K562 (cell line): Measurements from ENCODE around the gene ZBED4. TPM values are rescaled to one million over a fixed set of nuclear protein-coding genes. Genes with fewer than 3 reads are reported as not detected.

ENCODE experiments used
- ATAC-seq: fragments of 200-7000 bp; cut with Tn5 transposase; 3 replicates; pipeline ENCODE4 v1.9.1; 2020; ENCODE audit warnings: moderate library complexity
- BruUV-seq: library from RNA; stranded (reverse); fragments of 400-500 nt; replicated peaks from 2 replicates; lab custom pipeline; 2021; lab: Mats Ljungman, UMichigan
- CTCF ChIA-PET: fragments of 300-600 bp; formaldehyde crosslinking; extraction: SDS; loops from one replicate; lab custom pipeline; 2021; ENCODE audit warnings: low intra/inter-chr PET ratio; lab: Yijun Ruan, JAX
- POLR2A ChIA-PET: fragments of 300-600, 350-650 bp; sonication (Branson Sonifier 250); formaldehyde crosslinking; extraction: SDS; loops from one replicate; lab custom pipeline; 2021; ENCODE audit warnings: antibody characterized with exemption, inconsistent platforms; lab: Yijun Ruan, JAX
- DNase-seq, 4 experiments: peaks; one replicate each; pipeline versions ENCODE4 v3.0.0 to v3.0.0-alpha.2; 2011 to 2018; ENCODE audit warnings: low spot score in 3 of 4, mixed read lengths in 3 of 4; ENCODE audit errors: extremely low read depth in 1 of 4
- FAIRE-seq: peaks from 2 replicates; lab custom pipeline; 2011; peaks lifted over from hg19 to GRCh38; lab: Jason Lieb, UNC
- H2AFZ ChIP-seq: 2 replicates; pipeline ENCODE4 v1.6.0; 2011; ENCODE audit warnings: low read depth, low read length, control low read depth, inconsistent platforms
- H3K27ac ChIP-seq: fragments of 200-600 bp; 3 replicates; pipeline ENCODE4 v1.8.0; 2011; ENCODE audit warnings: low read depth, mild to moderate bottlenecking, control low read depth, inconsistent platforms, low read length, moderate library complexity, mixed read lengths; ENCODE audit errors: extremely low read depth
- H3K27me3 ChIP-seq, 2 experiments: fragments of 300-600 bp in 1 of 2; 2 replicates in 1 of 2; 3 replicates in 1 of 2; pipeline versions ENCODE4 v1.6.0 to v1.8.0; 2011; ENCODE audit warnings: inconsistent platforms in 2 of 2, low read length in 2 of 2, mild to moderate bottlenecking in 1 of 2, mixed read lengths in 1 of 2, moderate library complexity in 1 of 2; ENCODE audit not compliant: control insufficient read depth in 2 of 2, insufficient read depth in 2 of 2
- H3K36me3 ChIP-seq: fragments of 300-600 bp; 3 replicates; pipeline ENCODE4 v1.8.0; 2011; ENCODE audit warnings: mild to moderate bottlenecking, low read length, inconsistent platforms; ENCODE audit not compliant: control insufficient read depth, insufficient read depth
- H3K4me1 ChIP-seq, 2 experiments: fragments of 200-600 bp in 1 of 2; replicated peaks in 1 of 2; 2 replicates in 1 of 2; 3 replicates in 1 of 2; pipeline versions ENCODE4 v1.5.1 to v1.8.0; 2011; ENCODE audit warnings: inconsistent platforms in 2 of 2, low read length in 2 of 2, mild to moderate bottlenecking in 1 of 2, mixed read lengths in 1 of 2, moderate library complexity in 1 of 2; ENCODE audit not compliant: control insufficient read depth in 2 of 2, insufficient read depth in 2 of 2
- H3K4me2 ChIP-seq: 2 replicates; pipeline ENCODE4 v1.6.1; 2011; ENCODE audit warnings: low read length, control low read depth, inconsistent platforms, mixed read lengths; ENCODE audit not compliant: insufficient read depth
- H3K4me3 ChIP-seq: fragments of 200-600 bp; sonication (generic), shearing (Covaris generic); 2 replicates; pipeline ENCODE4 v1.5.1; 2016; ENCODE audit warnings: control low read depth, inconsistent platforms
- H3K79me2 ChIP-seq: fragments of 200-600 bp; 3 replicates; pipeline ENCODE4 v1.8.0; 2011; ENCODE audit warnings: low read length, inconsistent platforms; ENCODE audit not compliant: control insufficient read depth, insufficient read depth
- H3K9ac ChIP-seq, 2 experiments: 2 replicates each; pipeline versions ENCODE4 v1.6.0 to v1.6.1; 2011; ENCODE audit warnings: low read depth in 2 of 2, low read length in 2 of 2, control low read depth in 1 of 2, inconsistent platforms in 1 of 2, mild to moderate bottlenecking in 1 of 2, mixed read lengths in 1 of 2; ENCODE audit not compliant: insufficient read depth in 1 of 2
- H3K9me1 ChIP-seq: one replicate; pipeline ENCODE4 v1.6.0; 2011; ENCODE audit warnings: inconsistent platforms, mild to moderate bottlenecking, low read length, moderate library complexity; ENCODE audit not compliant: control insufficient read depth, insufficient read depth
- H3K9me3 ChIP-seq: replicated peaks from 2 replicates; pipeline ENCODE4 v1.5.1; 2011; ENCODE audit warnings: low read depth, low read length, inconsistent platforms; ENCODE audit not compliant: control insufficient read depth, insufficient read depth
- H4K20me1 ChIP-seq: replicated peaks from 2 replicates; pipeline ENCODE4 v1.6.1; 2011; ENCODE audit warnings: low read length, inconsistent platforms, mixed read lengths; ENCODE audit not compliant: control insufficient read depth, insufficient read depth
- CBX8 ChIP-seq: fragments of 200-600 bp; sonication (generic); IDR thresholded peaks from 2 replicates; pipeline ENCODE4 v1.6.1; 2012; ENCODE audit warnings: borderline replicate concordance, mixed run types, low read depth, mild to moderate bottlenecking, moderate library complexity, mixed read lengths, low read length, control low read depth, inconsistent platforms; ENCODE audit not compliant: poor library complexity, severe bottlenecking; ENCODE audit errors: extremely low read depth
- ELK3 ChIP-seq: fragments of 450-650 bp; formaldehyde crosslinking; IDR thresholded peaks from 2 replicates; pipeline ENCODE4 v1.4.0; 2020; ENCODE audit warnings: mild to moderate bottlenecking
- EZH2 ChIP-seq: IDR thresholded peaks from 2 replicates; pipeline ENCODE4 v1.6.1; 2012; ENCODE audit warnings: low read depth, mild to moderate bottlenecking, inconsistent platforms, low read length, borderline replicate concordance
- HMGN3 ChIP-seq: IDR thresholded peaks from 2 replicates; pipeline ENCODE4 v1.6.1; 2011; ENCODE audit warnings: borderline replicate concordance, low read depth, mild to moderate bottlenecking, mixed read lengths, low read length; ENCODE audit not compliant: insufficient read length; ENCODE audit errors: extremely low read depth
- MXI1 ChIP-seq: IDR thresholded peaks from 2 replicates; pipeline ENCODE4 v1.6.1; 2011; ENCODE audit warnings: low read depth, mild to moderate bottlenecking, improper control_type of control experiment, low read length
- NCOA1 ChIP-seq: fragments of 450-650 bp; IDR thresholded peaks from 2 replicates; pipeline ENCODE4 v1.6.1; 2016; ENCODE audit warnings: low read depth
- NFATC3 ChIP-seq: fragments of 450-650 bp; IDR thresholded peaks from 2 replicates; pipeline ENCODE4 v1.6.1; 2017; ENCODE audit warnings: mild to moderate bottlenecking
- TCF3 ChIP-seq: sonication (generic); formaldehyde crosslinking; IDR thresholded peaks from 2 replicates; pipeline ENCODE4 v1.4.0; 2020; ENCODE audit warnings: mild to moderate bottlenecking, missing genetic modification reagents
- TCF7 ChIP-seq: sonication (generic); IDR thresholded peaks from 2 replicates; pipeline ENCODE4 v1.6.1; 2016; ENCODE audit warnings: antibody characterized with exemption, borderline replicate concordance
- UBTF ChIP-seq, 2 experiments: IDR thresholded peaks; 2 replicates each; pipeline ENCODE4 v1.6.1; 2012; ENCODE audit warnings: improper control_type of control experiment in 2 of 2, low read depth in 2 of 2, low read length in 2 of 2, borderline replicate concordance in 1 of 2
- ZNF12 ChIP-seq: sonication (generic); formaldehyde crosslinking; IDR thresholded peaks from 2 replicates; pipeline ENCODE4 v1.4.0; 2020; ENCODE audit warnings: mild to moderate bottlenecking, missing genetic modification reagents
- ZNF277 ChIP-seq: fragments of 250-450 bp; sonication (Bioruptor Pico); IDR thresholded peaks from 2 replicates; pipeline ENCODE4 v1.8.0; 2022; ENCODE audit warnings: inconsistent platforms, mild to moderate bottlenecking, moderate library complexity, borderline replicate concordance
- WGBS: fragments of 100-300 bp; shearing (Covaris generic); methylation state at CpG from one replicate; pipeline ENCODE4 v1.1.6; 2016; ENCODE audit warnings: low coverage, mixed read lengths; ENCODE audit not compliant: insufficient coverage; ENCODE audit errors: missing lambda C conversion rate; 5-methylcytosine and 5-hydroxymethylcytosine counted together
- in situ Hi-C: fragments of 300-500 bp; cut with MboI; formaldehyde crosslinking; loops from 4 replicates; pipeline ENCODE4 v1.15.0; 2018; ENCODE audit warnings: inconsistent platforms, mixed read lengths
- intact Hi-C: fragments of 100-400 bp; cut with micrococcal nuclease; formaldehyde crosslinking; loops from 2 replicates; pipeline ENCODE4 v1.14.2; 2022
- polyA plus RNA-seq, 8 experiments: library from polyadenylated mRNA; depleted of rRNA in 4 of 8; stranded (reverse) in 5 of 8; unstranded in 3 of 8; fragments of >200 nt; fragmentation: Nextera tagmentation in 2 of 8; fragmentation: Illumina TruSeq in 1 of 8; extraction: Ambion mirVana in 2 of 8; extraction: Trizol in 1 of 8; gene quantifications; 2 replicates each; pipeline versions ENCODE4 v1.2.1 to v1.2.3, GENCODE V29; 2011 to 2014; ENCODE audit warnings: inconsistent platforms in 1 of 8, missing spikeins in 1 of 8
- total RNA-seq, 7 experiments: library from RNA; depleted of rRNA in 6 of 7; stranded (reverse); fragments of >200 nt in 6 of 7; fragmentation: Illumina TruSeq in 2 of 7; extraction: Trizol in 2 of 7; gene quantifications; 2 replicates each; pipeline versions ENCODE4 v1.2.1 to v1.2.3, GENCODE V29; 2011 to 2021; ENCODE audit warnings: low replicate concordance in 1 of 7

ZBED4 gene
- total and polyA plus RNA-seq, 9 of the 15 experiments (the other 6 are each of a cell fraction or from before 2014, with no cell fraction given) = 1.5 to 16.8 (median 7.4) TPM

- TF ChIP-seq ZNF277 (CRISPR knock-in tag) (no peak), NFATC3 (no peak)
Measured at GRCh38 chr22:49920859-49921258, 67.2 kb downstream of the ZBED4 start (continued).

- 87% methylated on average over 24 of the region's 35 CpGs for WGBS
- intact Hi-C loops = no loop called here
- no peak for DNase-seq
- CTCF ChIA-PET = no interaction called here
- no peak overlapping the region; a peak in 1 of 4 replicates for H3K9ac ChIP-seq
- H3K27me3 ChIP-seq = no peaks in the 10 kb centered on the region
- no peak overlapping the region for H2AFZ ChIP-seq
- H3K4me2 ChIP-seq = no peak overlapping the region
- H3K4me1 ChIP-seq = peaks cover 6 to 39% of the 10 kb centered on the region in 2 experiments; a peak in 4 of 5 replicates
- H3K36me3 ChIP-seq = peaks cover 13% of the 10 kb centered on the region; the same call in 1 of the 3 replicates
- POLR2A ChIA-PET = interaction anchor here (0.6 kb wide), 1 partner anchor 720 kb away, joined by 3 read pairs; no protein-coding TSS in a partner anchor
- H3K9me3 ChIP-seq = no peaks in the 10 kb centered on the region
- FAIRE-seq = no peak
- ATAC-seq = no peak
- no peak overlapping the region for H3K4me3 ChIP-seq
- 0 out of 2 replicates have a peak, but pooled peaks cover 3% of the 10 kb centered on the region for H4K20me1 ChIP-seq
- peaks cover 10% of the 10 kb centered on the region for H3K79me2 ChIP-seq
- BruUV-seq = no TSS peak
- in situ Hi-C loops = loop anchor here (5.0 kb wide), 1 partner anchor 154 kb away; no protein-coding TSS in a partner anchor
- H3K9me1 ChIP-seq = no peaks in the 10 kb centered on the region
- H3K27ac ChIP-seq = no peak overlapping the region
- TF ChIP-seq ZNF12 (no peak), TCF3 (CRISPR knock-in tag) (no peak), CBX8 (no peak), MXI1 (no peak), NCOA1 (no peak), ELK3 (CRISPR knock-in tag) (no peak), UBTF (IDR thresholded peaks at IDR 0.05; ENCODE audit: borderline replicate concordance in 1 of 2, low read depth in 2 of 2, low read length in 2 of 2) (no peak), HMGN3 (no peak), TCF7 (no peak), EZH2 (no peak)
Measured at GRCh38 chr22:49921508-49922278, 68.0 kb downstream of the ZBED4 start.
